ENCODE measurements around the gene TRAPPC12. TPM values are rescaled to one million over a fixed set of nuclear protein-coding genes. Genes with fewer than 3 reads are reported as not detected.
A peak's percentile ranks its signal among the peaks of the same experiment; 100 is the strongest.
"Not testable (repeated sequence)": the region's sequence is repeated elsewhere in the genome, so short reads cannot be mapped to it uniquely, and the experiment has no call there.

TRAPPC12 gene
- total RNA-seq, 2 donors from 2014 or later = 98.2 to 103 TPM

GRCh38 chr2:3447789-3448317, 68.4 kb downstream of the TRAPPC12 start:
- peak overlapping the region; percentile 55 for H3K27ac Mint-ChIP-seq
- H3K9ac ChIP-seq (ENCODE audit: extremely low read depth, low read length, poor library complexity, severe bottlenecking) = no peak overlapping the region
- no peaks in the 10 kb centered on the region for H3K9me3 ChIP-seq (ENCODE audit: control insufficient read depth, low read length)
- 93 to 100% methylated on average over 3 to 9 of the region's 9 CpGs for WGBS, 2 experiments (ENCODE audit: insufficient coverage in 1 of 2, insufficient read length in 1 of 2)
- H3K4me1 ChIP-seq (ENCODE audit: control insufficient read depth, insufficient read depth, low read length) = no peaks in the 10 kb centered on the region
- H3K27ac ChIP-seq (ENCODE audit: low read depth, low read length) = no peak overlapping the region
- H3K36me3 Mint-ChIP-seq (ENCODE audit: low read depth) = peaks cover 66% of the 10 kb centered on the region
- no peaks in the 10 kb centered on the region for H3K27me3 ChIP-seq (ENCODE audit: control insufficient read depth, insufficient read depth, low read length, poor library complexity, severe bottlenecking)
- H3K9me3 Mint-ChIP-seq = no peaks in the 10 kb centered on the region
- DNase-seq = peak; percentile 35
- H3K36me3 ChIP-seq (ENCODE audit: control insufficient read depth, insufficient read depth, low read length) = peaks cover 30% of the 10 kb centered on the region
- H3K27me3 Mint-ChIP-seq (ENCODE audit: insufficient read depth) = no peaks in the 10 kb centered on the region
- H3K4me3 ChIP-seq (ENCODE audit: low read length) = no peak overlapping the region
- no peak overlapping the region for H3K4me3 Mint-ChIP-seq
- H3K4me1 Mint-ChIP-seq = peaks cover 7% of the 10 kb centered on the region
- no peak for TF ChIP-seq CTCF (conservative IDR thresholded peaks at IDR 0.05)

GRCh38 chr2:3448441-3448911, 69.0 kb downstream of the TRAPPC12 start:
- H3K27me3 ChIP-seq (ENCODE audit: control insufficient read depth, insufficient read depth, low read length, poor library complexity, severe bottlenecking); H3K4me3 Mint-ChIP-seq; H3K4me1 Mint-ChIP-seq; H3K4me1 ChIP-seq (ENCODE audit: control insufficient read depth, insufficient read depth, low read length); H3K9ac ChIP-seq (ENCODE audit: extremely low read depth, low read length, poor library complexity, severe bottlenecking); H3K27me3 Mint-ChIP-seq (ENCODE audit: insufficient read depth); H3K27ac Mint-ChIP-seq; H3K4me3 ChIP-seq (ENCODE audit: low read length); H3K9me3 ChIP-seq (ENCODE audit: control insufficient read depth, low read length); H3K27ac ChIP-seq (ENCODE audit: low read depth, low read length); H3K9me3 Mint-ChIP-seq: not testable (repeated sequence)
- DNase-seq = peak; percentile 32
- H3K36me3 Mint-ChIP-seq (ENCODE audit: low read depth) = peaks cover 64% of the 10 kb centered on the region
- 93 to 94% methylated on average over 17 to 35 of the region's 35 CpGs for WGBS, 2 experiments (ENCODE audit: insufficient coverage in 1 of 2, insufficient read length in 1 of 2)
- peaks cover 30% of the 10 kb centered on the region for H3K36me3 ChIP-seq (ENCODE audit: control insufficient read depth, insufficient read depth, low read length)

- H3K27me3 ChIP-seq (ENCODE audit: control insufficient read depth, insufficient read depth, low read length, poor library complexity, severe bottlenecking) = no peaks in the 10 kb centered on the region
- WGBS, 2 experiments (ENCODE audit: insufficient coverage in 1 of 2, insufficient read length in 1 of 2) = 95% methylated on average over 12 to 13 of the region's 13 CpGs
- no peak for TF ChIP-seq CTCF (conservative IDR thresholded peaks at IDR 0.05)
- no peaks in the 10 kb centered on the region for H3K4me1 ChIP-seq (ENCODE audit: control insufficient read depth, insufficient read depth, low read length)
- H3K36me3 Mint-ChIP-seq (ENCODE audit: low read depth) = peaks cover 62% of the 10 kb centered on the region
- H3K9me3 ChIP-seq (ENCODE audit: control insufficient read depth, low read length) = no peaks in the 10 kb centered on the region
- H3K36me3 ChIP-seq (ENCODE audit: control insufficient read depth, insufficient read depth, low read length) = peaks cover 29% of the 10 kb centered on the region
- H3K4me3 ChIP-seq (ENCODE audit: low read length) = no peak overlapping the region
- no peak overlapping the region for H3K27ac ChIP-seq (ENCODE audit: low read depth, low read length)
- no peak overlapping the region for H3K4me3 Mint-ChIP-seq
- peaks cover 7% of the 10 kb centered on the region for H3K4me1 Mint-ChIP-seq
- DNase-seq = peak; percentile 12
- H3K9me3 Mint-ChIP-seq = no peaks in the 10 kb centered on the region
- H3K27me3 Mint-ChIP-seq (ENCODE audit: insufficient read depth) = no peaks in the 10 kb centered on the region
- no peak overlapping the region for H3K27ac Mint-ChIP-seq
- no peak overlapping the region for H3K9ac ChIP-seq (ENCODE audit: extremely low read depth, low read length, poor library complexity, severe bottlenecking)
Measured at GRCh38 chr2:3449086-3449485, 69.6 kb downstream of the TRAPPC12 start.

GRCh38 chr2:3449936-3450335, 70.4 kb downstream of the TRAPPC12 start:
- WGBS, 2 experiments (ENCODE audit: insufficient coverage in 1 of 2, insufficient read length in 1 of 2) = 93% methylated on average over 8 to 11 of the region's 11 CpGs
- Mint-ChIP-seq H3K4me3 (no peak overlapping the region), H3K4me1 (peaks cover 7% of the 10 kb centered on the region), H3K9me3 (no peaks in the 10 kb centered on the region), H3K27me3 (ENCODE audit: insufficient read depth) (no peaks in the 10 kb centered on the region), H3K27ac (no peak overlapping the region), H3K36me3 (ENCODE audit: low read depth) (peaks cover 57% of the 10 kb centered on the region)
- no peak overlapping the region for H3K4me3 ChIP-seq (ENCODE audit: low read length)
- H3K27ac ChIP-seq (ENCODE audit: low read depth, low read length) = no peak overlapping the region
- H3K9ac ChIP-seq (ENCODE audit: extremely low read depth, low read length, poor library complexity, severe bottlenecking) = no peak overlapping the region
- no peak for TF ChIP-seq CTCF (conservative IDR thresholded peaks at IDR 0.05)
- H3K27me3 ChIP-seq (ENCODE audit: control insufficient read depth, insufficient read depth, low read length, poor library complexity, severe bottlenecking) = no peaks in the 10 kb centered on the region
- no peaks in the 10 kb centered on the region for H3K4me1 ChIP-seq (ENCODE audit: control insufficient read depth, insufficient read depth, low read length)
- DNase-seq = peak; percentile 20
- H3K36me3 ChIP-seq (ENCODE audit: control insufficient read depth, insufficient read depth, low read length) = peaks cover 23% of the 10 kb centered on the region
- no peaks in the 10 kb centered on the region for H3K9me3 ChIP-seq (ENCODE audit: control insufficient read depth, low read length)
